ACHN (cell line): ENCODE results near the gene RAB11A.

ENCODE experiments used
- DNase-seq: peaks from one replicate; pipeline ENCODE4 v3.0.0-alpha.2; 2015
- in situ Hi-C: cut with HindIII; loops from 2 replicates; pipeline ENCODE4 v1.10.0; 2017; ENCODE audit warnings: low sequenced_read_pairs, low pct_ligation_motif_present, low pct_unique_long_range_greater_than_20kb

RAB11A gene

DNA sequence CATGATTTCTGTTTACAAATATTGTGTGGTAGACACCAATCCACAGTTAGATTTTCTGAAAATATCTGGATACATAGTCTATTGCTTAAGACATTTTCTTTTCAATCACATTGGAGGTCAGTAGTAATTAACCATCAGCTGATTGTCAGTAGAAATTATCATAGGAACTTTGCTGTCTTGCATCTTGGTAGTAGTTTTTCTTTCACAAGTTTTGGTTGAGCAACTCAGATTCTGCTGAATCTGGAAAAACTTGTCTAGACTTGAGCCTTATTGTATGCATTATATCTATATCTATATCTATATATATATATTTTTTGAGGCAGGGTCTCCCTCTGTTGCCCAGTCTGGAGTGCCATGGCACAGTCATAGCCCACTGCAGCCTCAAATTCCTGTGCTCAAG, 4.0 kb downstream of the RAB11A start:
- no peak for DNase-seq
- in situ Hi-C loops: loop anchor here (25.0 kb wide), 1 partner anchor 236 kb away; no protein-coding TSS in a partner anchor

DNA sequence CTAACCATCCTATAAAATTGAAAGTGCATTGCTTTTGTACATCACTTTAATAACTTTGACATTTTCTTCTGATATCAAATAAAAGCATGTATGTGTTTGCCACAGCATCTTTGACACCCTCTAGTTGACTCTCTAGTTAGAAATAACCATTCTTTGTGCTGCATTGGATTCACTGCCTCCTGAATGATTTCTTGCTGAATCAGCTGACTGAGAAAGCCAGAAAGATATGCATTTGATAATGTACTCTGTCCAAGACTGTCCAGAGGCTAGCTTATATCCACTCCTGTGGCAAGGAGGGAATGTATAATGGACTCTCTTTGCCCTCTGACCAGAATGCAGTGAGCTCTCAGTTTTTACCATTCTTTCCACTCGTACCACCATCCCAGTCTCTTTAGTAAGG, 6.2 kb downstream of the RAB11A start:
- no peak for DNase-seq
- in situ Hi-C loops: no loop called here

DNA sequence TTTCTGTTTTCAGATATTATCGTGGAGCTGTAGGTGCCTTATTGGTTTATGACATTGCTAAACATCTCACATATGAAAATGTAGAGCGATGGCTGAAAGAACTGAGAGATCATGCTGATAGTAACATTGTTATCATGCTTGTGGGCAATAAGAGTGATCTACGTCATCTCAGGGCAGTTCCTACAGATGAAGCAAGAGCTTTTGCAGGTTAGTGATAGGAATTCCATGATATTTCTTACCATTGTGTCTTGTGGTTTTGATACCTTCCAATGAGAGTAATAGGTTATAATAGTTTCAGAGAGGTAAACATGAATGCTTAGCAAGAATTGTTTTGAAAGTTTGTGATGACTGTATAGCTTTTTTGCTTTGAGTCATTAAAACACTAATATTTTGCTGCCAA, 8.5 kb downstream of the RAB11A start:
- no peak for DNase-seq
- in situ Hi-C loops: no loop called here

DNA sequence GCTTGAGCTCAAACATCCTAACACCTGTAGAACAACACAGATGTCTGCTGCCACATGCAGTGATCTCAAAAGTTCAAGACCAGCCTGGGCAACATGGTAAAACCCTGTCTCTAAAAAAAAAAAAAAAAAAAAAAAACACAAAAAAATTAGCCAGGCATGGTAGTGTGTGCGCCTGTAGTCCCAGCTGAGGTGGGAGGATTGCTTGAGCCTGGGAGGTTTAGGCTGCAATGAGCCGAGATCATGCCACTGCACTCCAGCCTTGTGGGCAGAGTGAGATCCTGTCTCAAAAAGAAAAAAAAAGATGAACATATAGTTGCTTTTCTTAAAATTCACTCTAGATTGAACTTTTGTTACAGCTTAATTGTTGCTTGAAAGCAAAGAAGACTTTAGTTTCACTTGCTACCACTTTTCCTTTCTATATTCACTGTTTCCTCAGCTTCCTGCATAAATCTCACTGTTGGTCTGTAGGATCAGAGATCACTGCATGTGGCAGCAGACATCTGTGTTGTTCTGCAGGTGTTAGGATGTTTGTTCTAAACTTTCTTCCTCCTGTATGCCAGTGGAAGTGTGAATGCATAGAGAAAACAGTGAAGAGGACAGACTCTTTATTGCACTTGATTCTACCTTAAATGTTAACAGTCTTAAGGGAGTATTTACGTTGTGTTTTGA, 12.6 kb downstream of the RAB11A start:
- no peak for DNase-seq
- in situ Hi-C loops: no loop called here

DNA sequence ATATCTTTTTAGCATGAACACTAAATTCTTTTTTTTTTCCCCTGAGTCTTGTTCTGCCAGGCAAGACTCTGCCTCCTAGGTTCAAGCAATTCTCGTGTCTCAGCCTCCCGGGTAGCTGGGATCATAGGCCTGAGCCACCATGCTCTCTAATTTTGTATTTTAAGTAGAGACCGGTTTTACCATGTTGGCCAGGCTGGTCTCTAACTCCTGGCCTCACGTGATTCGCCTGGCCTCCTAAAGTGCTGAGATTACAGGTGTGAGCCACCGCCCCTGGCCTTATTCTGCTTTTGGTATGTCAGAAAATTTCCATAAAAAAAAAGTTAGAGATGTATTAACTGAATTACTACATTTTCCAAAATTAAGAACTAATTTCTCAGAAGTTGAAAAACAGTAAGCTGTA, 14.3 kb downstream of the RAB11A start:
- in situ Hi-C loops: no loop called here
- no peak for DNase-seq

DNA sequence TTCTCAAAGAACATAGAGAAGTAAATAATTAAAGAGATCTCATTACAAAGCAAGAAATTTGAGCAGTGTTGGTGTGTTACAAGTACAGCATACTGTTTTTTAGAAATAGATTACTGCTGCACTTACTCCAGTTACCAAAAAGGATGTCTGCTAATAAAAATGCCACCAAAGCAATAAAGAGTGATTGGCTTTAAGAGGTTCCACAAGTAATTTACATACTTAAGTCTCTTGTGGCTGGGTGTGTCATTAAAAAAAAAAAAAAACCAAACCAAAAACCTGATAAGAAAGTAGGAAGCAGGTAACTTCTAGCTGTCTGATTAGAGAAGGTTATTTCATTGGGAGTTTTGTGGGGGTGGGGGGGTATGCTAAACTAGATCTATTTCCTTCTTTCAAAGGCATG, 15.2 kb downstream of the RAB11A start:
- in situ Hi-C loops: no loop called here
- no peak for DNase-seq

DNA sequence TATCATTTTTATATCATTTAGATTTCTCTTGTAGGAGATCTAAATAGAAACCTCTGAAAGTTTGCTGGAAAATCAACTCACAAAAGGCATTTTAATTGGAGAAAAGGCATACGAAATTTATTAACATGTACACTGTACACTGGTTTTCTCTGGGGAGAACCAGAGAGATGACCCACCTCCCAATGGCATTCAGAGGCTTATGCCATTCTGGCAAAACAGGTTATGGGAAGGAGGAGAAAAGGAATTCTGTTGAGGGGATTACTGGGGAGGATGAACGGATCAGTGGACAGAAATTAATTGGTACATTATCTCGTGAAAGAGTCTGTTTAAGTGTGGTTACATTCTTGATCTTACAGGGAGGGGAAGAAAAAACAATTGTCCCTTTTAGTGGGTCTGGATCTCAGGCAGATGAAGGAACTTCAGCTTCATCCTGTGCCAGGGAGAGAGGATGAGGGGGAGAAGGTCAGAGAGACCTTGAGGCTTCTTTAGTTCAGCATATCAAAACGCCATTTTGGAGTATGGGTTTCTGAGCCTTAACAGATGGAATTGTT, 16.5 kb downstream of the RAB11A start:
- DNase-seq: no peak
- in situ Hi-C loops: no loop called here

DNA sequence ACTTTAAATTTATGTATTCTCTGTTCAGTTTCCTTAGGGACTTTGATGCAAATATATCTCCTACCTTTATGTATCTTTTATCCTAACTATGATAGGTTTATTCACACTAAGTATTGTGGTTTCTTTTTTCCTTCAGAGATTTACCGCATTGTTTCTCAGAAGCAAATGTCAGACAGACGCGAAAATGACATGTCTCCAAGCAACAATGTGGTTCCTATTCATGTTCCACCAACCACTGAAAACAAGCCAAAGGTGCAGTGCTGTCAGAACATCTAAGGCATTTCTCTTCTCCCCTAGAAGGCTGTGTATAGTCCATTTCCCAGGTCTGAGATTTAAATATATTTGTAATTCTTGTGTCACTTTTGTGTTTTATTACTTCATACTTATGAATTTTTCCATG, 18.3 kb downstream of the RAB11A start:
- in situ Hi-C loops: no loop called here
- no peak for DNase-seq

DNA sequence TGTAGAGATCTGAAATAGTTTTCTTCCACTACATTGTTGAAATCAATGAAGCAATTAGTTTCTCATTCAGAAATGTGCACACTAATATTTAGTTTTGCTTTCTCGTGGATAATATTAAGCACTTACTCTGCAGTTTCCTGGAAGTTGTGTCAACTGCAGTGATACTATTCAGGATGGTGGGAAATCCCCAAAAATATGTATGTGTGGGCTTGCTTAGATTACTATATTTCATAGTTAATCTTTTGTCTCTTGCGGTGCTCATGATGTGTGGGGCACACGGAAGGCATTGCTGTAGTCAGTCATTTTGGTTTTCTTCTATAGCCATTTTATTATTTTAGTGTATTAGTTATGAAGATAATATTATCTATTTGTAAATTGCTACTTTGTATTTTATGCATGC, 19.7 kb downstream of the RAB11A start:
- in situ Hi-C loops: no loop called here

DNA sequence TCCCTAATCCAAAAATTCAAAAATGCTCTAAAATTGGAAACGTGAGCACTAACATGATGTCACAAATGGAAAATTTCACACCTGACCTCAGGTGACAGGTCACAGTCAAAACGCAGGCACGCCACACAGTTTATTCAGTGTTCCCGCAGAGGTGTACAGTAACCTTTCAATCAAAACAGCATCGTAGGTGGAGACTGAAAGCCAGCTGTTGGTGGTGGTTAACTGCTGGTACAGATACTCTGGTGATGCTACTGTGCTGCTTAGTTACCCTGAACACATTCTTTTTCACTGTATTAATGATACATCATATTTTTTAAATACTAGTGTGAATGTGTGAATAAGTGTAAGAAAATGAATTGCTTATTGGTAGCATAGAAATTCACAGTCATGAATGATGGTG, 23.8 kb downstream of the RAB11A start:
- DNase-seq: no peak
- in situ Hi-C loops: no loop called here

More for the DNA sequence above, 19.7 kb downstream of the RAB11A start:
- no peak for DNase-seq

DNA sequence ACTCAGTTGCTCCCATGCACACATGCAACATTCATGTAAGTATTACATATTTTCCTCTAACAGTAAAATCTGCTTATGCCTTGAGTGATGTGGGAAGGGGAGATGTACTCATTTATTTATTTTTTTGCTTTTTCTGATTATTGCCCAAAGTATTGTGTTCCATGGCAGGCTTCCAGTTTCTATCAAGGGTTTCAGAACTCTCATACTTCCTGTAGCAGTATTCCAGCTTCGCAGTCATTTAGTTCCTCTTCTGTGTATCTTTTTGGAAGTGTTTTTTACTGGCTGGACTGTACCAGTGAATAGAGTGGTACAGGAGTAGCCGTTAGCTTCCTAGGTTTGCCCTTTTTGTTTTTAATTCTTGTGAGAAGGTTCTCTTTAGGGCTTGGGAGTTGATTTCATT, 26.9 kb downstream of the RAB11A start:
- no peak for DNase-seq
- in situ Hi-C loops: no loop called here

DNA sequence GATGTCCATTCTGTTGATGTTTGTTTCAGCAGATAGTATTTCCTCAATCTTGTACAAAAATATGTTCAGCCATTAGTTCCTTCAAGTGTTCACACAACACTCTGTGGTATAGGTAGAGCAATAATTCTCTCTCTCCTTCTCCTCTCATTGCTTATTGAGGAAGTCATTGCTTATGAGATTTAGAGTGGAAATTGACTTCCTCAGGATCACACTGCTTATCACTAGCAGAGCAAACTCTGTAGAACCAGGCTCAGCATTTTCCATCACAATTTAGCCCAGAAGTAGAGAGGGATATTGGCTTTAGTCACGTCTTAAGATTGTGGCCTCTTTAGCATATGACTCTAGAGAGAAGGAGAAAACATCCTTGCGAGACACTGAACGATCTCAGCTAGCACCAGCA, 31.2 kb downstream of the RAB11A start:
- DNase-seq: no peak
- in situ Hi-C loops: no loop called here

DNA sequence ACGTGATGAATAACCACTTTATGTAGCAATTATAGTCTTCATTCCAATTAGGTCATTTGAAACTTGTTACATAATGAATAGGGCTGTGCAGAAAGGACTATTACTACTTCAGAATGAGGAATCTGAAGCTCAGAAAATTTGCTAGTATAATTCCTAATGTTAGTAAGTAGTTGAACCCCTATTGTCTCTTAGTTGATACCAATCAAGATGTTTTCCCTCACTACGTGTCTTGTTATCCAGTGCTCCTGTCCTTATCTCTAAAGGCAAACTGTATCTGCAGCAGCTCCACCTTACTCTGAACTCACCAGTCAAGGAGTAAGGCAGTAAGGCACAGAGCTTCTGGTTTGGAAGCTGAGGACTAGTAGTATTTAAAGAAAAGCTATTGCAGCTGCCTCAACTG, 32.0 kb downstream of the RAB11A start:
- in situ Hi-C loops: no loop called here

DNA sequence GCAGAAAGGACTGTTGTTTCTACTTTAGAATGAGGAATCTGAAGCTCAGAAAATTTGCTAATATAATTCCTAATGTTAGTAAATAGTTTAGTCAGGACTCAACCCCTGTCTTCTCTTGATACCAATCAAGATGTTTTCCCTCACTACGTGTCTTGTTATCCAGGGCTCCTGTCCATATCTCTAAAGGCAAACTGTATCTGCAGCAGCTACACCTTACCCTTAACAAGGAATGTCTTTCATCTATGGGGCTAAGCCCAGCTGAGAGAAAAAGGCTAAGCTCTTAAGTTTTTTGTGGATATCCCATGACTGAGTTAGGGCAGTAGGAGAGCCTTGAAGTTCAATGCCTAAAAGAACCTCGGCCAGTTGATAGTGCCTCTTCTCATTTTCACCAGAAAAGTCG, 32.5 kb downstream of the RAB11A start:
- in situ Hi-C loops: no loop called here
- DNase-seq: no peak

More for the DNA sequence above, 32.0 kb downstream of the RAB11A start:
- DNase-seq: no peak

DNA sequence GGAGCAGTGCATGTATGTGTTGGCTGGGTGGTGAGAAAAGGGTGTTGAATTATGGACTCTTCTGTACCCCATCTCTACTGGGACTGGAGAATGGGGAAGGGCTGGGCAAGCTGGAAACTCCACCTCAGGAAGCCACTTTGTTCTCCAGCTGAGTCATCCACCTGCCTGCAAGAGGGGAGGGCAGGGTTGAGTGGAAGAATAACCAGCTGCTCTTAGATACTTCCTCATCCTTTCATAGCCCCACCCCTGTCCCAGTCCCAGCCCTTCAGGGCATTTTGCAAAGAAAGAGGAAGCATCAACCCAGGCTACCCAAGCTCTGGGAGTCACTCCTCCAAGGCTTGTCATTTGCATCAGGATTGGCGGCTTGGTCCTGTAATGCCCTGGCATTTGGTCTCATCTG, 33.1 kb downstream of the RAB11A start:
- peak; percentile 70 for DNase-seq
- in situ Hi-C loops: no loop called here

DNA sequence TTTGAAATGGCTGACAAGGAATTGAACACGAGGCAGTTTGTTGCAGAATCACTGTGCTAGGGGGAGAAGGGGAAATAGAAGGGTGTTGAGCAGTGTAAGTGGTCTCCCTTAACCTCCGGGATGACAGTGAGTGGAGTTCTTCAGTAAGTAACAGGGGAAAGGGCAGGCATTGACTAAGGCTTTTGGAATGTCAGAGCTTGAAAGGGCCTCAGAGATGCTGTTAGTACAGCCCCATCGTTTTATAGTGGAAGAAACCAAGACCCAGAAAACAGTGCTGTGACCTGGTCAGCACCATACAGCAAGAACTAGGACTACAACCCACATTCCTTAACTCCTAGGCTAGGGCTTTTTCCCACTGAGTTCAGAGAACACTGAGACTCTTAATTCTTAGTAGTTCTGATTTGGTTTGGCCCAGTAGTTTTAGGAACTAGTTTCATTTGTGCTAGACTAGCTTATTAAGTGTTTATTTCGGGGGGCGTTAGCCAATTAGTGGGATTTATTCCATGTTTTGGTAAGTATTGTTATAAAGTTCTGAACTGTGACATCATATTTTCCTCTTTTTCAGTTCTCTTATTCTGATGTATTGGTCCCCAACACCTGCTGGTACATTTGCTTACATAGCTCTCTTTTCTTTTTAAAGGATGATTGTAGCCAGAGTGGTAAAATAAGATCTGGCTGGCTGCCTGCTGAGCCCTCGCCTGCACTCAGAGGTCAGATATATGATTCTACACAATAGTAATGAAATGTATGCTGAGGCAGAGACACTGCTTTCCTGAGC, 34.2 kb downstream of the RAB11A start:
- DNase-seq: peak; percentile 46
- in situ Hi-C loops: no loop called here

DNA sequence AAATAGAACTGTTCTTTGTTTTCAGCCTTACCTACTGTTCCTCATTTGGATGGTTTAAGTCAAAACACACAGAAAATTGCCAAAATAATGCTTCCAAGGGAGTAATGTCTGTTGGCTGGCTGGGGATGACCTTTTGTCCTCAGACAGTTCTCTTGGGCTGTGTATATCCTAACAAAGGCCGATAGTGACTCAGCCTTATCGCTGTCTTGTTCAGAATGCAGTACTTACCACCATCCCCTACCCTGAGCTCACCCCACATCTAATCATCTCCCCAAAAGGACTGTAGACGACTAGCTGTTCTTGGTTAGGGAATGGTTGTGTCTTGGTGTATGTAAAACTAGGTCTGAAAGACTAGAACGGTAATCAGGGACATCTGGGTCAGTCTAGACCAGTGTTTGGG, 35.0 kb downstream of the RAB11A start:
- DNase-seq: no peak
- in situ Hi-C loops: no loop called here

DNA sequence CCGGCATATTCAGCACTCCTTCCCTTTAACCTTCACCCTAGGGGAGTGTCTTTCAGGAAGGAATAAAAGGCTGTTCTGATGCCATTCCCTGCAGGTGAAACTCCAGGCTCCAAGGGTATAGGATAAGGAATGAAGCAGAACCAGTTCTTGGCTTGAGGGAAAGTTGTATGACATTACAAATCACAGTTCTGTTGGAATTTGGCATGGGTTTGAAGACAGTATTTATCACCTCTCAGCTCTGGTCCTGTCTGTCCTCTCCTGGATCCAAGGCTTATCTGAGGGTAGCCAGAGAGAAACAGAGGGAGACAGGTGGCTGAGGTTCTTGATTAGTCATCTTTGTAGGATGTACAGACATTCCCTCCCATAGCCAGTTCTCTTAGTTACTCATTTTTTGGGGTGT, 37.1 kb downstream of the RAB11A start:
- DNase-seq: no peak
- in situ Hi-C loops: no loop called here

DNA sequence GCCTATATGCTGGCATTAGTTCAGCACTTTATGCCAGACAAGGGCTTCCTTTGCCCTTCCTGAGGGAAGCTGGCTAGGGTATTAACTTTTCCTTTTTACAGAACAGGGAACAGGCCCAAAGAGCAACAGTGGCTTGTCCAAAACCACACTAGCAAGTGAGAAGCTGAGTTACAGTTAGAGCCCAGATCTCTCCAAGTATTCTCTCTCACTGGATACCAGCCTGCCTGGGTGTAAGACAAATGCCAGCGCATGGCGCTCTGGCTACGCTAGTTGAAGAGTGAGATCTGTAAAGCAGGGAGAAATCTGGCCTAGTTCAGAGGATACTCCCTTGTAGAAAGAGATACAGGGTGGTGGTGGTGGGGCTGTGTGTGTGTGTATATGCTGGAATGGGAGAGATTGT, 38.4 kb downstream of the RAB11A start:
- in situ Hi-C loops: no loop called here
- DNase-seq: no peak

DNA sequence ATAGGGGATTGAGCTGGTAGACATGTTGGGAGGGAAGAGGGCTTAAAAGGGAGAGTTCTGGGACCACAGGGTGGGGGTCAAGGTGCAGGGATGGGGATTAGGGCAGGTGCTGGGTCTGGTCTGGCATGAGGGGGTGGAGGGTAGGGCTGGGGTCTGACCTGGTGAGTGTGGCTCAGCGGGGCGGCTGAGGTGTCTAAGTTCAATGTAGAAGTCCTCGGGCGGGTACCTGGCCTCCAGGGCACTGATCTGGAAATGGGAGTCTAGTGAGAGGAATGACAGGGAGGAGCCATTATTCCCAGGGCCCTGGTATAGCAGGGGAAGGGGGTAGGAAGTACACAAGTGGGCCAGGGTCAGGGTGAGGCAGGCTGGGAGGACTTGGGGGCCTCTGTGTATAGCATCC, 39.6 kb downstream of the RAB11A start:
- in situ Hi-C loops: no loop called here
- DNase-seq: no peak
